IMR-90 (cell line): ENCODE results near the gene TCFL5. TPM values are rescaled to one million over a fixed set of nuclear protein-coding genes. Genes with fewer than 3 reads are reported as not detected.

Source experiments
- ATAC-seq: fragments of 200-7000 bp; cut with Tn5 transposase; 2 replicates; pipeline ENCODE4 v1.9.1; 2020; ENCODE audit warnings: low read depth, mild to moderate bottlenecking, moderate library complexity
- BruUV-seq: library from RNA; stranded (reverse); fragments of 400-500 nt; replicated peaks from 2 replicates; lab custom pipeline; 2021; lab: Mats Ljungman, UMichigan
- CTCF ChIA-PET: fragments of 300-600 bp; formaldehyde crosslinking; extraction: SDS; loops from one replicate; lab custom pipeline; 2021; ENCODE audit warnings: antibody characterized with exemption; lab: Yijun Ruan, JAX
- POLR2A ChIA-PET: fragments of 300-600 bp; sonication (Branson Sonifier 250); formaldehyde crosslinking; loops from one replicate; lab custom pipeline; 2022; ENCODE audit warnings: antibody characterized with exemption; ENCODE audit not compliant: unreplicated experiment; lab: Charles Lee
- DNase-seq: peaks from one replicate; pipeline ENCODE4 v3.0.0; 2013
- H2AFZ ChIP-seq: replicated peaks from 2 replicates; pipeline ENCODE3; 2013; ENCODE audit warnings: low read length, mild to moderate bottlenecking; ENCODE audit not compliant: poor library complexity
- H2AK5ac ChIP-seq: 2 replicates; pipeline ENCODE4 v1.6.1; 2013; ENCODE audit warnings: low read depth, low read length, inconsistent platforms
- H2AK9ac ChIP-seq: replicated peaks from 2 replicates; pipeline ENCODE3; 2013; ENCODE audit warnings: mild to moderate bottlenecking, low read depth, low read length, moderate library complexity; ENCODE audit not compliant: poor library complexity
- H2BK120ac ChIP-seq: 2 replicates; pipeline ENCODE4 v1.6.1; 2013; ENCODE audit warnings: low read depth, low read length, inconsistent platforms
- H2BK15ac ChIP-seq: 3 replicates; pipeline ENCODE4 v1.6.1; 2013; ENCODE audit warnings: low read depth, low read length, inconsistent platforms
- H2BK20ac ChIP-seq: 2 replicates; pipeline ENCODE4 v1.6.1; 2013; ENCODE audit warnings: low read depth, mild to moderate bottlenecking, inconsistent platforms, low read length, moderate library complexity
- H2BK5ac ChIP-seq: 2 replicates; pipeline ENCODE4 v1.6.1; 2013; ENCODE audit warnings: mild to moderate bottlenecking, low read depth, low read length, inconsistent platforms; ENCODE audit not compliant: poor library complexity, severe bottlenecking
- H3K14ac ChIP-seq: replicated peaks from 2 replicates; pipeline ENCODE4 v1.6.1; 2013; ENCODE audit warnings: low read depth, low read length, inconsistent platforms
- H3K18ac ChIP-seq: 2 replicates; pipeline ENCODE4 v1.6.1; 2013; ENCODE audit warnings: low read depth, low read length, control low read depth
- H3K23ac ChIP-seq: 2 replicates; pipeline ENCODE4 v1.6.1; 2013; ENCODE audit warnings: low read depth, low read length, inconsistent platforms
- H3K27ac ChIP-seq: 2 replicates; pipeline ENCODE4 v1.5.1; 2013; ENCODE audit warnings: mild to moderate bottlenecking, control low read depth, low read length; ENCODE audit not compliant: insufficient read depth
- H3K27me3 ChIP-seq: 2 replicates; pipeline ENCODE4 v1.6.1; 2013; ENCODE audit warnings: low read length; ENCODE audit not compliant: control insufficient read depth, insufficient read depth
- H3K36me3 ChIP-seq: 2 replicates; pipeline ENCODE4 v1.6.1; 2013; ENCODE audit warnings: low read length, mixed read lengths; ENCODE audit not compliant: control insufficient read depth, insufficient read depth
- H3K4ac ChIP-seq: 2 replicates; pipeline ENCODE4 v1.6.1; 2013; ENCODE audit warnings: low read depth, low read length, inconsistent platforms
- H3K4me1 ChIP-seq: 2 replicates; pipeline ENCODE4 v1.6.1; 2013; ENCODE audit warnings: low read length, mixed read lengths; ENCODE audit not compliant: control insufficient read depth, insufficient read depth
- H3K4me2 ChIP-seq: 2 replicates; pipeline ENCODE4 v1.6.1; 2013; ENCODE audit warnings: low read depth, mild to moderate bottlenecking, control low read depth, low read length, moderate library complexity
- H3K4me3 ChIP-seq: 2 replicates; pipeline ENCODE4 v1.5.1; 2013; ENCODE audit warnings: low read depth, mild to moderate bottlenecking, control low read depth, low read length, moderate library complexity; ENCODE audit not compliant: insufficient read depth
- H3K56ac ChIP-seq: 2 replicates; pipeline ENCODE4 v1.6.1; 2013; ENCODE audit warnings: low read length, inconsistent platforms; ENCODE audit not compliant: insufficient read depth; ENCODE audit errors: extremely low read depth
- H3K79me1 ChIP-seq, 2 experiments: 2 replicates each; pipeline ENCODE4 v1.6.1; 2013; ENCODE audit warnings: low read length in 2 of 2, inconsistent platforms in 1 of 2, low read depth in 1 of 2
- H3K9ac ChIP-seq: 2 replicates; pipeline ENCODE4 v1.6.1; 2013; ENCODE audit warnings: low read depth, low read length, control low read depth
- H3K9me1 ChIP-seq: 2 replicates; pipeline ENCODE4 v1.6.1; 2013; ENCODE audit warnings: low read length, inconsistent platforms; ENCODE audit not compliant: insufficient read depth
- H3K9me3 ChIP-seq: 2 replicates; pipeline ENCODE4 v1.6.1; 2013; ENCODE audit warnings: low read length; ENCODE audit not compliant: control insufficient read depth, insufficient read depth
- H4K20me1 ChIP-seq: 2 replicates; pipeline ENCODE4 v1.6.1; 2013; ENCODE audit warnings: low read length, inconsistent platforms; ENCODE audit not compliant: insufficient read depth
- H4K5ac ChIP-seq: 2 replicates; pipeline ENCODE4 v1.6.1; 2013; ENCODE audit warnings: mild to moderate bottlenecking, low read depth, low read length, control low read depth
- H4K8ac ChIP-seq, 2 experiments: 2 replicates each; pipeline ENCODE4 v1.6.1; 2013; ENCODE audit warnings: low read depth in 2 of 2, low read length in 2 of 2, control low read depth in 1 of 2, inconsistent platforms in 1 of 2
- H4K91ac ChIP-seq: 2 replicates; pipeline ENCODE4 v1.6.1; 2013; ENCODE audit warnings: low read depth, low read length, inconsistent platforms; ENCODE audit not compliant: insufficient read depth
- POLR2A ChIP-seq: IDR thresholded peaks from 2 replicates; pipeline ENCODE4 v1.6.1; 2012; ENCODE audit warnings: mild to moderate bottlenecking, low read depth, low read length
- WGBS, 2 experiments: methylation state at CpG; one replicate each; pipeline versions ENCODE4 v1.1.5 to v1.1.7; 2013; ENCODE audit warnings: missing lambda C conversion rate in 2 of 2; ENCODE audit not compliant: insufficient read length in 1 of 2; ENCODE audit errors: extremely low coverage in 2 of 2; 5-methylcytosine and 5-hydroxymethylcytosine counted together
- dilution Hi-C: fragments of 300-500 bp; cut with HindIII; formaldehyde crosslinking; loops from one replicate; pipeline ENCODE4 v1.14.3; 2018; ENCODE audit warnings: low sequenced_read_pairs; ENCODE audit not compliant: unreplicated experiment
- in situ Hi-C: fragments of 300-500 bp; cut with MboI; formaldehyde crosslinking; loops from 3 replicates; pipeline ENCODE4 v1.14.3; 2019; ENCODE audit warnings: low sequenced_read_pairs, inconsistent platforms, mixed read lengths
- intact Hi-C: fragments of 100-400 bp; cut with micrococcal nuclease; formaldehyde crosslinking; loops from 2 replicates; pipeline ENCODE4 v1.10.0; 2022
- polyA plus RNA-seq, 3 experiments: library from polyadenylated mRNA; depleted of rRNA; stranded (reverse); fragments of >200 nt; gene quantifications; 2 replicates each; pipeline ENCODE4 v1.2.3, GENCODE V29; 2012; ENCODE audit warnings: low replicate concordance in 1 of 3
- total RNA-seq: library from RNA; depleted of rRNA; stranded (reverse); fragments of >200 nt; gene quantifications from 2 replicates; pipeline ENCODE4 v1.2.3, GENCODE V29; 2012
- TF ChIP-seq, protein P1 (sequence below): fragments of 150-350 bp; IDR thresholded peaks from 2 replicates; pipeline ENCODE4 v1.6.1; 2017; ENCODE audit warnings: mild to moderate bottlenecking, antibody characterized with exemption, low read length, low read depth

Gene TCFL5
- total and polyA plus RNA-seq, 2 of the 4 experiments (the other 2 are of a cell fraction), result 6.0 to 8.2 TPM

DNA sequence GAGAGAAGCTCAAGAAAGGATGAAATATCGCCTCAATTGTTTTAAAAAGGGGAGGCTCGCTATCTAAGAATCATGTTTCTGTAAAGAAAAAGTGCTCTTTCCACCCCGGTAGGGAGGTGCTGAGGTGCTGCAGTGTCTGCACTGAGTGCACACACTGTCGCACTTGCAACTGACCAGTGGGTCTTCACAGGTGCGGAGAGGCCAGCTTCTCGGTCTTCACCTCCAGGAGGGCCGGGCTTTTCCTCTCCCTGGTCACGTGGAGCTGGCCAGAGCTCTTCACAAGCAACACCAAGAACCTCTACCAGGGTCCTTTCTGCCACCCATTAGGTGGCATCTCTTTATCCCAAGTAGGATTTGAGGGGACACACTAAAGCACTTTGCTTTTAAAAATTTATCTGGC lies 27.8 kb upstream of the TCFL5 start:
- DNase-seq, result no peak
- in situ Hi-C loops, result no loop called here
- peaks cover 11% of the 10 kb centered on the region for H3K4me1 ChIP-seq

More for the DNA sequence above, 27.8 kb upstream of the TCFL5 start:
- no TSS peak for BruUV-seq
- H3K18ac ChIP-seq, result no peak overlapping the region
- POLR2A ChIA-PET, result no interaction called here
- H4K91ac ChIP-seq, result no peak overlapping the region
- no peak overlapping the region for H3K4ac ChIP-seq
- peaks cover 67% of the 10 kb centered on the region for H3K36me3 ChIP-seq
- H4K8ac ChIP-seq, result no peak overlapping the region
- H2AK5ac ChIP-seq, result no peak overlapping the region
- H2AK9ac ChIP-seq, result no peak overlapping the region
- H4K5ac ChIP-seq, result no peak overlapping the region
- no peak overlapping the region for H2BK5ac ChIP-seq
- H3K4me3 ChIP-seq, result no peak overlapping the region
- TF ChIP-seq, protein P1, sequence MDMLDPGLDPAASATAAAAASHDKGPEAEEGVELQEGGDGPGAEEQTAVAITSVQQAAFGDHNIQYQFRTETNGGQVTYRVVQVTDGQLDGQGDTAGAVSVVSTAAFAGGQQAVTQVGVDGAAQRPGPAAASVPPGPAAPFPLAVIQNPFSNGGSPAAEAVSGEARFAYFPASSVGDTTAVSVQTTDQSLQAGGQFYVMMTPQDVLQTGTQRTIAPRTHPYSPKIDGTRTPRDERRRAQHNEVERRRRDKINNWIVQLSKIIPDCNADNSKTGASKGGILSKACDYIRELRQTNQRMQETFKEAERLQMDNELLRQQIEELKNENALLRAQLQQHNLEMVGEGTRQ, result no peak
- TF ChIP-seq POLR2A, result no peak
- H3K9me3 ChIP-seq, result no peaks in the 10 kb centered on the region
- H3K23ac ChIP-seq, result no peak overlapping the region
- WGBS, 2 experiments, result 100% methylated on average over 2 of the region's 8 CpGs; no CpG with 5 or more reads in 1 of the 2 experiments
- no peak overlapping the region for H3K27ac ChIP-seq
- no peak overlapping the region for H2BK15ac ChIP-seq
- CTCF ChIA-PET, result interaction anchor here (0.9 to 1.4 kb wide), 2 partner anchors 10 to 14 kb away, joined by 3 read pairs; no protein-coding TSS in a partner anchor
- H3K9me1 ChIP-seq, result peaks cover 11% of the 10 kb centered on the region
- H2BK20ac ChIP-seq, result no peak overlapping the region
- H3K79me1 ChIP-seq, result peaks cover 11 to 50% of the 10 kb centered on the region in 2 experiments
- no peak overlapping the region for H3K4me2 ChIP-seq
- no peak overlapping the region for H2AFZ ChIP-seq
- H3K56ac ChIP-seq, result no peak overlapping the region
- H2BK120ac ChIP-seq, result no peak overlapping the region
- no peaks in the 10 kb centered on the region for H3K27me3 ChIP-seq
- H3K14ac ChIP-seq, result no peak overlapping the region
- peaks cover 20% of the 10 kb centered on the region for H4K20me1 ChIP-seq
- ATAC-seq, result no peak
- intact Hi-C loops (no loop called here), dilution Hi-C loops (no loop called here)
- H3K9ac ChIP-seq, result no peak overlapping the region
